ENCODE data around the gene UBL3.

UBL3 gene

GRCh38 chr13:29753618-29754472 is 96.6 kb downstream of the UBL3 start:
- no peak for DNase-seq

GRCh38 chr13:29752175-29752574 is 98.2 kb downstream of the UBL3 start:
- DNase-seq, result no peak

- no peak for DNase-seq
Observed at GRCh38 chr13:29750183-29750530, 100.3 kb downstream of the UBL3 start.

GRCh38 chr13:29749401-29750182 is 100.8 kb downstream of the UBL3 start:
- no peak for DNase-seq

GRCh38 chr13:29748097-29748496 is 102.3 kb downstream of the UBL3 start:
- no peak for DNase-seq

- DNase-seq, result no peak
Observed at GRCh38 chr13:29746148-29746677, 104.2 kb downstream of the UBL3 start.

DNA sequence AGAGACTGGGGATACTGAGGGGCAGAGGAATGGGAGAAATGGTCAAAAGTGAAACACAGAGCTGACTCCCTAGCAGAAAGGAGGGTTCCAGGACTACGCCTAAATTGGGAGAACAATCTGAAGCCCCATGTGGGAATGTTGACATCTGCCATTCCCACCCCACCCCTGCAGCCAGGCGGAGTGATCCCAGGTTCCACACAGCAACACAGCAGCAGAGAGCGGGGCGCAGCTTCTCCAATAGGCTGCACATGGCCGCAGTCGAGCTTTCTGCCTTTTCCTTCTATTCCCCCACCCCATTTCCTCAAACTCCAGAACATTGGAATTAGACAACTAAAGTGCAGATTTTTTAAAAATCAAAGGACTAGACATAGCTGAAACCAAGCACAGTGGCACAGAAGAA is 104.7 kb downstream of the UBL3 start:
- DNase-seq, result no peak

- no peak for DNase-seq
Observed at GRCh38 chr13:29743201-29743786, 107.1 kb downstream of the UBL3 start.

GRCh38 chr13:29740961-29741360 is 109.5 kb downstream of the UBL3 start:
- no peak for DNase-seq

- no peak for DNase-seq
Observed at GRCh38 chr13:29737061-29737460, 113.4 kb downstream of the UBL3 start.

- DNase-seq, result no peak
Observed at GRCh38 chr13:29733147-29733611, 117.2 kb downstream of the UBL3 start.

GRCh38 chr13:29730253-29730652 is 120.2 kb downstream of the UBL3 start:
- DNase-seq, result no peak

DNA sequence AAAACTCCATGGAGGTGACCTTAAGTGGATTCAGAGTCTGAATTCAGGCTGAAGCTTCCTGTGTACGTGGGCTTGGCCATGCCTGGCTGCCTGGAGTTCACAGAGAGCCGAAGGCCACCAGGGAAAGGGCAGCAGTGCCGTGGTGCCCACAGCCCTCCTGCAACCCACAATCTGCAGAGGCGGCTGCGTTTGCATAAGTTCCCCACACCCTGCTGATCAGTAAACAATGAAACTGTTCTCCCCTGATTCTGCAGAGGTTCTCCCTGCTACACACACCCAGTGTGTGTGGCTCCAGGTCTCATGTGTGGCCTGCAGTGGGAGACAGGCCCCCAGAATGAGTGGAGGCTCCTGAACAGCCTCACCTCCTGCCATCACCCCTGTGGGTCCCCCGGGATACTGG is 128.0 kb downstream of the UBL3 start:
- DNase-seq, result no peak

DNA sequence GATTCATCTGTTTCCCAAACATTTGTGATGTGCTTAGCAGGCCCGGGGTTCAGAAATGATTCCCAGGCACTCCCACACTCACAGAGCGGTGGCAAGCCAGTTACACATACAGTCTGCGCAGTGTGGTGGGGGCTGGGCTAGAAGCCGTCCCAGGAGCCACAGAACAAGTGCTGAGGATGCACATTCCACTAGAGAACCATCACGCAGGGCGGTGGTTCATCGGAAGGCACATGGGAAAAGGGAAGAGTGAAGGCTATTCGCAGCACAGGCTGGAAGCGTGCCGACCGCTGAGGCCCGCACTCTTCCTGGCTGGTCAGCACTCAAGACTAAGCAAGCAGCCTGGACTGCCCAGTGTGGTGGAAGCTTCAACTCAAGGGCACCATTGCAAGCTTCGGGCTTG is 128.7 kb downstream of the UBL3 start:
- DNase-seq, result no peak

DNA sequence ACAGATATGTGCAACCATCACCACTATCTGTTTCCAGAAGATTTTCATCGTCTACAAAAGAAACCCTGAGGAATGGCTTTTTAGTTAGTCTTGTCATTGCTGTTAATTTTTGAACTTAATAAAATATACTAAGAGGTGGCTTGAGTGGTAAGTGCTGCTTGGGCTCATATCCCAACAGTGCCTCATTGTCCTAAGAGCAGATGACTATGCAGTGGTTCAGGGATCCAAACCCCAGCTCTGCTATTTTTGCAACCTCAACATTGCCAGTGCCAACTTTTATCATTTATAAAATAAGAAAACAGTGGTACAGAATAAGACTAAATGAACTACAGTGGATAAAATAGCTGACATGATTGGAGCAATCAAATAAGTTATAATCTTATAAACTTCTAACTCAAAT is 131.7 kb downstream of the UBL3 start:
- no peak for DNase-seq

DNA sequence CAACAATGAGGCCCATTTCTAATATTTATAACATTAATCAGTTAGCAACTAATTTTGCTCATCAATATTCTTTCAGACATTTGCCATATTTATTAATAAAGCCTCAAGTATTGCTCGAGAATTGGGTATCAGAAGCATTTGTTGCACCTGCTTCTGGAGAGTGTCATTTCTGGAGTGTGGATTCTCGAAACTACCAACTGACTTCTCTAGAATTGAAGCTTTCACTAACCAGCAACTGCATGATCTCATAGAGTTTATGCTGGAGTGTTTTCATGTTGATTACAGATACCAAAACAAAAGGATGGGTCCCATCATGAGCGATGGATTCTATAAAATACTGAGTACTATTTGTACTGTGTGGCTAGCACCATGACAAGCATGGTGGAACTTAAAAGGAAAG is 133.9 kb downstream of the UBL3 start:
- DNase-seq, result no peak

Measured in activated CD4-positive, alpha-beta T cell treated with anti-CD3 and anti-CD28 coated beads, Interleukin-2, amount 50 U/mL, for 1 hour (primary cell).